GM19467 (cell line): ENCODE results near the gene ACMSD.
"Not testable (repeated sequence)": the region's sequence is repeated elsewhere in the genome, so short reads cannot be mapped to it uniquely, and the experiment has no call there.

ENCODE experiments used
- ATAC-seq: cut with Tn5 transposase; IDR thresholded peaks from one replicate; pipeline ENCODE4 v1.9.1; 2021; ENCODE audit warnings: mild to moderate bottlenecking, moderate library complexity; ENCODE audit not compliant: unreplicated experiment

ACMSD gene

GRCh38 chr2:134846213-134846612 is 7.8 kb downstream of the ACMSD start:
- no peak for ATAC-seq

DNA sequence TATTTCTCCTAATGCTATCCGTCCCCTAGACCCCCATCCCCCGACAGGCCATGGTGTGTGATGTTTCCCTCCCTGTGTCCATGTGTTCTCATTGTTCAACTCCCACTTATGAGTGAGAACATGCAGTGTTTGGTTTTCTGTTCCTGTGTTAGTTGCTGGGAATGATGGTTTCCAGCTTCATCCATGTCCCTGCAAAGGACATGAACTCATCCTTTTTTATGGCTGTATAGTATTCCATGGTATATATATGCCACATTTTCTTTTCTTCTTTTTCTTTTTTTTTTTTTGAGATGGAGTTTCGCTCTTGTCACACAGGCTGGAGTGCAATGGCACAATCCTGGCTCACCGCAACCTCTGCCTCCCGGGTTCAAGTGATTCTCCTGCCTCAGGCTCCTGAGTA is 9.2 kb downstream of the ACMSD start:
- ATAC-seq = not testable (repeated sequence)

- no peak for ATAC-seq
Measured at GRCh38 chr2:134852518-134852917, 14.1 kb downstream of the ACMSD start.

- ATAC-seq = no peak
Measured at GRCh38 chr2:134855709-134856108, 17.3 kb downstream of the ACMSD start.

DNA sequence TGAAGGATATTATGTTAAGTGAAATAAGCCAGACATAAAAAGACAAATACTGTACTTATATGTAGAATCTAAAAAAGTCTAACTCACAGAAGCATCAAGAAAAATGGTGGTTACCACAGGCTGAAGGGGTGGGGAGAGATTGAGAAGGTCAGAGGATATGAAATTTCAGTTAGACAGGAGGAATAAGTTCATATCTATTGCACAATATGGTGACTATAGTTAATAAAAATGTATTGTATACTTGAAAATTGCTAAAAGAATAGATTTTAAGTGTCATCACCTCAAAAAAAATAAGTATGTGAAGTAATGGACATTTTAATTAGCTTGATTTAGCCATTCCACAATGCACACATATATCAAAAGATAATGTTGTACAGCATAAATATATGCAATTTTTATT is 19.8 kb downstream of the ACMSD start:
- ATAC-seq = no peak

DNA sequence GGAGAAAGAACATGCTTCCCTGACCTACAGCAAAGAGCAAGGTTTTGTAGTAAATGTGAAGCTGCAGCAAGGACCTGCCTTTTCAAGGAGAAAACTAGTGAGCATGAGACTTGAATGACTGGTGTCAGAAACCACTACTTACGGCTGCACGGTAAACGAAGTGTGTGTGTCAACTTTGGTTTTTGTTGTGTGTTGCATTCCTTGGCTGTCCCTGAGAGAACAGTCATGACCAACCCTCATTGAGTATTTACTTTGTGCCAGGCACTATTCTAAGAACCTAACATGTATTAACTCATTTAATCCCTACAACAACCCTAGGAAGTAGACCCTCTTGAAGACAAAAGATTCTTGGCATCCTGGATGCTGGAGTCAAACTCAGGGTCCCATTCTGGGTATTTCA is 22.8 kb downstream of the ACMSD start:
- ATAC-seq = no peak

- ATAC-seq = no peak
Measured at GRCh38 chr2:134862069-134862468, 23.7 kb downstream of the ACMSD start.

DNA sequence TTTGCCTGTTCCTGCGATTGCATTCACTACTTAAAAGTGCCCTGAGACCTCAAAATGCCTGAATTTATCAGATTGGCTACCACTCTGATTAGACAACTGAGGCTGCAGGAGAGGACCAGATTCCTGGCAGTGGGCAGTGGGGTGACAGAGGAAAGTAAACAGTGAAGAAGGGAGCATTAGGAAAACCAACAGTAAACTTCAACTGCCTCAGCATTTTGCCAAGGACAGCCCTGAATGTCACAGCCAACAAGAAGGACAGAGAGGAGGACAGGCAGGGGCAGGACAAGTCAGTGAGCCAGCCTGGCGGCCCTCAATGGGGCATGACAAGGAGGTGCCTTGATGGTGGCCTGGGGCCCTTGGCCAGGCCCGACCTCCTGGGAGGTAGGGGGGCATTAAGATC is 24.3 kb downstream of the ACMSD start:
- no peak for ATAC-seq

GRCh38 chr2:134863446-134863845 is 25.0 kb downstream of the ACMSD start:
- ATAC-seq = no peak

- no peak for ATAC-seq
Measured at GRCh38 chr2:134865067-134865787, 26.8 kb downstream of the ACMSD start.

- ATAC-seq = no peak
Measured at GRCh38 chr2:134866498-134867099, 28.2 kb downstream of the ACMSD start.

DNA sequence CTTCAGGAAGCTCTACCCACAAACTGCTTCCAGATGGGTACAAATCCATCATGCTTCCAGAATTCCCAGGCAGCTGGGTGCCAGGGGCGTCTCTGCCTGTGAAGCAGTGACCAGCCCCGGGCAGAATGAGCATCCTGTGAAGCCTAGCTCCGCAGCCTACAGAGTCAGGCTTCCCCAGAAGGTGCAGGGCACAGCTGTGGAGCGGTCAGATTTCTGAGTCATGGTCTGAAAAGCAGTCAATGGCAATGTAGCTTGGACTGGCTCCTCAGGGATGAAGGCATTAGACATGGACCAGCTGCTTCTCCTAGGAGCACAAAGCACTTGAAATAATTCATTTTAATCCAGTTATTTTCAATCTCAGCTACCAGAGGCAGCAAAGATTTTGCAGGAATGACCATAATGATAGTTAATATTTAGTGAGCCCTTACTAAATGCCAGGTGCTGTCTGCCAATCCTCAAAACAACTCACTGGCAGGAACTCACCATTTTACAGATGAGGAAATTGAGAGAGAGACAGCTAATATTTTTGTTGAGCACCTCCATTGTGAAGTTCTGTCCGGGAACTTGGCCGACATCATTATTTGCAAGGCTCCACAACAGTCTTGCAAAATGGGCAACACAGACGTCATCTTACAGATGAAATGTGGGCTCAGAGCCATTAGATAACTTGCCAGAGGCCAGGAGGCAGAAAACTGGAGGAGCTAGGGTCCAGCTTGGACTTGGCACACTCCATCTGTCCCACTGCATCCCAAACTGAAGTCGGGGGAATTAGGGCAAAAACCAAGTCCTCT is 31.7 kb downstream of the ACMSD start:
- ATAC-seq = no peak

DNA sequence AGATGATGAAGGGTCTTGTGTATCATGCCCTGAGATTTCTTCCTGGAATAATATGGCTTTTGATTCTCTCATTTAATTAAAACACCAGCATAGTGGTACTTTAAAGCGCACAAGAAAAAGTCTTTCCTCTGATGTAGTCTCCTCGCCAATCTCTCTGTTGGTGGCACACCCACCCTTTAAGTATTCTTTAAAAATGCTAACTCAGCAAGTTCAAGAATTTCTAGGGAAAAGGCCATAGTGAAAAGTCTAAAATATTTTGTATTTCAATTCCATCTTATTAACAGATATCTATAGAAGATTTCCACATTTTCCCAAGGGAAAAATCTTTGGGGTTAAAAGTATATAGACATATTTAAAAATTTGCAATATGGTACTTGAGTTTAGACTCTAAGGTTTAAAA is 34.7 kb downstream of the ACMSD start:
- ATAC-seq = no peak

DNA sequence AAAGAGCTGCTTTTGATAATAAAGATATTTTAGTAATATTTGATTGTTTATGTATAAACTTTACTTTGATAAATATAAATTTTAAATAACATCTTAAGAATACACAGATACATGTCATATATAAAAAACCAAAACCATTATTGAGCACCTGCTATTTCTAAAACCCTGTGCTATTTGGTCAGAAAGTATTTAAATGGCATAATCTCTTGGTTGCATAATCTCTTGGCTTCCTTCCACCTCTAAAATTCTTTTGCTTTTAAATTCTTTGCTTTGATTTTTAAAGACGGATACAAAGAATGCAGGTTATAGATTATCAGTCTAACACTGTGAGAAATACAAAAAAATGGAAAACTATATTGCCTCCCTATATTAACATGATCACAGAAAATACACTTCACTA is 36.9 kb downstream of the ACMSD start:
- ATAC-seq = no peak

GRCh38 chr2:134882773-134883172 is 44.4 kb downstream of the ACMSD start:
- no peak for ATAC-seq

GRCh38 chr2:134883552-134884293 is 45.3 kb downstream of the ACMSD start:
- ATAC-seq = no peak

DNA sequence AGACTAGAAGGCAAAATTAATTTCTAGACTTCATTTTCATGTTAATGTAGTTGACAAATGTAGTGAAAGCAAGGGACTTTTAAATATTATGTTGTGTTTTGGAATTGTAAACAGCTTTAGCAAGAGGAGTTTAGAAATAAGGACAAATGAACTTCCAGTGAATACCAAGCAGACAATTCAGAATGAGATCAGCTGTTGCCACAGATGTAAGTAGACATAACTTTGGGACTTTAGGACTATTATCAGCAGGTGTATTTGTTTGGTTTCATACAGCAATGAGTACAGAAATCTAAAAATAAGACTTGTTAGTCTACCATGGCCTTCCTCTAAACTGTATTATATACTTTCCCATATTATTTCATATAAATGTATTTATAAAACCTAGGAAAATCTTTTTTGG is 46.0 kb downstream of the ACMSD start:
- no peak for ATAC-seq

DNA sequence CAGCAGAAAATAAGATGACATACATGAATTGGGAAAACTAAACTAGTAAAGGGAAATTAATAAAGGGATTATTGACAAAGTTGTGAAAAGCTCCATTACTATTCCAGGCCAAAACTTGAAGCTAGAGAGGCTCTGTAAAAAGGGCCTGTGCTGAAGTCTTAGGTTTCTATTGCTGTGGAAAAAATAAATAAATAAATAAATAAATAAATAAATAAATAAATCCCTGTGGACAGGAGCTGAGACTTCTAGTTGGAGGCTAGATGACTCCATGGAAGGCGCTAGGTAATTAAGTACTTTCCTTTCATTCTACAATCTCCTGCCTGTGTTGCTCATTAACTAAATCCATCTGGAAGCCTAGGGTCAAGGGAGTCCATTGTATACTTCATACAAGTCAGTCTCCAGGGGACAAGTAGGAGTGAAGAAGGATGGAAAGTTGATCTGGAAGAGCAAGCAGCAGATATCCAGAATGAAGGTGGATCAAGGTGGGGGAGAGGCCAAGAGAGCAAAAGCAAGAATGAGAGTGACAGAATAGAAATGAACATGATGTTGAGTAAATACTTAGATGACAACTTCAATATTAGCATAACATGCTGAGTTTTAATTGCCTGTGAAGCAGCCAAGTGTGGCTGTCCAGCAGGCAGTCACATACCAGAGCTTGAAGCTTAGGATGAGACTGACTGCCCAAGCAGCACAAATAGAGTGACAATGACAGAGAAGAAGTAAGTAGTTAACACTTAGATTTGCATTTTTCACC is 54.0 kb downstream of the ACMSD start:
- no peak for ATAC-seq

DNA sequence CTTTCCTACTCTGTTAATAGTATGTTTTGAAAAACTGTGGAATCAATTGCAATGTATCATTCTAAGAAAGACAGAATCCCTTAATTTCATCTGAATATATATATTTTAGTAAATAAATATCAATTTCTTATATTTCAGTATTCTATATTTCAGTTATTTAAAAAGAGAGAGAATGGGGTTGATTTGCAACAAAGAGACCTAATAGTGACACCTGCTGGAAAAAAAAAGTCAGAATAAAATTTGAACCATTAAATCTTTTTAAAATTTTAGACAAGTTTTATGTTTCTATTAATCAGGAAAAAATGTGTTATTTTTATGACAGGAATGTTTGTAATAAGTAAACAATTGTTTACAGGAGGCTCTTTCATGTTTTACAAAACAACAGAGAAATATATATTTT is 59.5 kb downstream of the ACMSD start:
- ATAC-seq = no peak

- ATAC-seq = no peak
Measured at GRCh38 chr2:134899204-134899603, 60.8 kb downstream of the ACMSD start.

DNA sequence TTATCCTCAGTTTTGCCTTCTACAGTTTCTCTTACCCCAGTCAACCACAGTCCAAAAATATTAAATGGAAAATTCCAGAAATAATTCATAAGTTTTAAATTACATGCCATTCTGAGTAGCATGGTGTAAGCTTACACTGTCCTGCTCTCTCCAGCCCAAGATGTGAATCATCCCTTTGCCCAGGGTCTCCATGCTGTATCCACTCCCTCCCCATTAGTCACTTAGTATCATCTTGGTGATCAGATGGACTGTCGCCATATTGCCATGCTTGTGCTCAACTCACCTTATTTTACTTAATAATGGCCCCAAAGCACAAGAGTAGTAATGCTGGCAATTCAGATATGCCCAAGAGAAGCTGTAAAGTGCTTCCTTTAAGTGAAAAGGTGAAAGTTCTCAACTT is 61.7 kb downstream of the ACMSD start:
- no peak for ATAC-seq
